SK-MEL-5 (cell line): ENCODE results near the gene EIF3L. TPM values are rescaled to one million over a fixed set of nuclear protein-coding genes. Genes with fewer than 3 reads are reported as not detected.

Experiments used
- DNase-seq: peaks from one replicate; pipeline ENCODE4 v3.0.0-alpha.2; 2016; ENCODE audit warnings: low read depth, low spot score
- in situ Hi-C: cut with HindIII; loops from 2 replicates; pipeline ENCODE4 v1.10.0; 2016; ENCODE audit warnings: low sequenced_read_pairs, high pct_unique_total_duplicates, low pct_unique_long_range_greater_than_20kb
- small RNA-seq, 2 experiments: library from RNA; depleted of rRNA; stranded (forward); fragments of <200 nt; gene quantifications; one replicate each; pipeline ENCODE3, GENCODE V24; 2014
- total RNA-seq: library from RNA; depleted of rRNA; stranded (reverse); fragments of >200 nt; shearing (Covaris generic); gene quantifications from 2 replicates; pipeline ENCODE4 v1.2.3, GENCODE V29; 2014; rRNA removed

The EIF3L gene
- total RNA-seq, 1 experiment from 2014 or later = 804 TPM

- no peak for DNase-seq
- in situ Hi-C loops = no loop called here
Measured at GRCh38 chr22:37931893-37932389, 82.7 kb downstream of the EIF3L start.

DNA sequence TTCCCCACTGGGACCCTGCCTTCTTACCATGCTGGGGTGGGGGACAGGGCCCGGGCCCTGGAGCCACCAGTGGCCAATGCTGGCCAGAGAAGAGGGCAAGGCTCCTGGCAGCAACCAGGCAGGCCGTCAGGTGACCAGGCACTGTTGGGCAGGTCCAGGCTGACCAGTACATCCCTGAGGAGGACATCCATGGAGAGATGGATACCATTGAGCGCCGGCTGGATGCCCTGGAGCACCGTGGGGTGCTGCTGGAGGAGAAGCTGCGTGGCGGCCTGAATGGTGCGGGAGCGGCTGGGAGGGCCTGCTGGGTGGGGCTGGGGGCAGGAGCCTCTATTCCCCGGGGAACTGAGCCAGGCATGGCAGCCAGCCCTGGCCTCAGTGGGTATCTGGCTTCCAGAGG lies 83.2 kb downstream of the EIF3L start:
- in situ Hi-C loops = no loop called here

GRCh38 chr22:37932821-37933578 lies 83.8 kb downstream of the EIF3L start:
- no peak for DNase-seq
- in situ Hi-C loops = no loop called here

More for the DNA sequence above, 83.2 kb downstream of the EIF3L start:
- no peak for DNase-seq

DNA sequence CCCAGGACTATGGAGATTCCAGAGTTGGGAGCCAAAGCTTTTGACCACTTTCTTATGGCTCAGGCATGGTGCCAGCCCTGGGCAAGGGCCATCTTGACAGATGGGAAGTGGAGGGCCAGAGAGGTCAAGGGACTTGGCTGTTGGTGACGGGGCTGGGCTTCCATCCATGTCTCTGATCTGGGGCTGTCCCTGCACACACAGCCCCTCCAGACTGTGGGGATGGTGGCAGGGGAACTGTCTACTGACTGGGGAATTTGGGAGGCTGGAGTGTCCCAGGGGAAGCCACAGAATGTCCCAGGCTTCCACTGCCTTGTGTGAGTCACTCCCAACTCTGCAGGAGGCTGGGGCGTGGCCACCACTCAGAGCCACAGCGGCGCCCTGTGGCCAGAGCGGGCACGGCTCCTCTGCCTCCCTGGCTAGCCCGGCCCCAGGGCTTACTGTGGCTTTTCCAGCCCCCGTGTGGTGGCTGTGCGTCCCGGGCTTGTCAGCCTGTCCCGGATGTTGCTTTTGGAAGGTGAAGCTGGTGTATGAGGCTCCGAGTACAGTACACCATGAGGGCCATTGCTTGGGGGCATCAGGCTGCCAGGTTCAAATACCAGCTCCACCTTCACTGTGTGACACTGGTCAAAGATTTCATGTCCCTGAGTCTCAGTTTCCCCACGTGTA lies 84.6 kb downstream of the EIF3L start:
- in situ Hi-C loops = no loop called here
- peak; percentile 93 for DNase-seq

Small RNA genes lying within 50 kb of the gene (small RNA-seq; reads per million reads assigned to genes)
- gene MIR659 = 0 to 0.14 reads per million in 2 experiments

Other genes starting within 250 kb of the EIF3L start
- 62.0 and 70.3 TPM in 2 replicates for gene GGA1, start 240.6 kb upstream of the EIF3L start, total RNA-seq
- gene SH3BP1, start 209.8 kb upstream of the EIF3L start, total RNA-seq = 3.9 and 5.5 TPM in 2 replicates
- 61.7 and 64.4 TPM in 2 replicates for gene PDXP, start 190.7 kb upstream of the EIF3L start, total RNA-seq
- gene LGALS1, start 173.8 kb upstream of the EIF3L start, total RNA-seq = 978 and 1,315 TPM in 2 replicates
- gene NOL12, start 163.1 kb upstream of the EIF3L start, total RNA-seq = 50.7 and 57.9 TPM in 2 replicates
- gene TRIOBP, start 152.4 kb upstream of the EIF3L start, total RNA-seq = 22.4 and 25.6 TPM in 2 replicates
- gene GCAT, start 41.5 kb upstream of the EIF3L start, total RNA-seq = 29.3 and 32.5 TPM in 2 replicates
- gene GALR3, start 26.0 kb upstream of the EIF3L start, total RNA-seq = not detected in 2 replicates
- gene ANKRD54, start 5.1 kb upstream of the EIF3L start, total RNA-seq = 47.7 and 50.8 TPM in 2 replicates
- 27.6 and 29.7 TPM in 2 replicates for gene MICALL1, start 56.9 kb downstream of the EIF3L start, total RNA-seq
- 0.55 and 0.80 TPM in 2 replicates for gene C22orf23, start 104.2 kb downstream of the EIF3L start, total RNA-seq
- gene POLR2F, start 104.3 kb downstream of the EIF3L start, total RNA-seq = 260 and 264 TPM in 2 replicates
- 188 and 199 TPM in 2 replicates for gene SOX10, start 135.1 kb downstream of the EIF3L start, total RNA-seq
- gene PICK1, start 208.0 kb downstream of the EIF3L start, total RNA-seq = 24.2 and 35.7 TPM in 2 replicates
- gene SLC16A8, start 234.8 kb downstream of the EIF3L start, total RNA-seq = not detected in 2 replicates